Measurements from ENCODE around the gene MANF. TPM values are rescaled to one million over a fixed set of nuclear protein-coding genes. Genes with fewer than 3 reads are reported as not detected.

The MANF gene
- total and polyA plus RNA-seq, 2 of the 13 experiments (the other 11 are each of a cell fraction or from before 2014, with no cell fraction given) = 55.4 to 269 TPM

DNA sequence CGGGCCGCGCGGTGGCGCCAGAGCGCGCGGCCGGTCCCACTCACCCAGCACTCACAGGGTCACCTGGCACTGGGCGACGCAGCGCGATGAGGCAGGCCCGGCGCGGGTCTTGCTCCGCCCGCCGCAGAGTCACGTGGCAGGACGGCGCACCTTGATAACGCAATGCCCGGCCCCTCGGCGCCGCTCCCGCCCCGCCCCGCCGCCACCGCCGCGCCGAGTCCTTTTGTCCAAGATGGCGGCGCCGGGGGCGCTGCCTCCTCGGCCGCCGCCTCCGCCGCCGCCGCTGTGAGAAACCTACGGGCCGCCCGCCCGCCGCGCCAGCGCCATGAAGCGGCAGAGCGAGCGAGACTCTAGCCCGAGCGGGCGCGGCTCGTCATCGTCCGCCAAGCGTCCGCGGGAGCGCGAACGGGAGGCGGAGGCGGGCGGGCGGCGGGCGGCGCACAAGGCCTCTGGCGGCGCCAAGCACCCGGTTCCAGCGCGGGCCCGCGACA lies 6.0 kb downstream of the MANF start, which contains the start of gene RBM15B (continued):
- TF ChIP-seq, protein P1, sequence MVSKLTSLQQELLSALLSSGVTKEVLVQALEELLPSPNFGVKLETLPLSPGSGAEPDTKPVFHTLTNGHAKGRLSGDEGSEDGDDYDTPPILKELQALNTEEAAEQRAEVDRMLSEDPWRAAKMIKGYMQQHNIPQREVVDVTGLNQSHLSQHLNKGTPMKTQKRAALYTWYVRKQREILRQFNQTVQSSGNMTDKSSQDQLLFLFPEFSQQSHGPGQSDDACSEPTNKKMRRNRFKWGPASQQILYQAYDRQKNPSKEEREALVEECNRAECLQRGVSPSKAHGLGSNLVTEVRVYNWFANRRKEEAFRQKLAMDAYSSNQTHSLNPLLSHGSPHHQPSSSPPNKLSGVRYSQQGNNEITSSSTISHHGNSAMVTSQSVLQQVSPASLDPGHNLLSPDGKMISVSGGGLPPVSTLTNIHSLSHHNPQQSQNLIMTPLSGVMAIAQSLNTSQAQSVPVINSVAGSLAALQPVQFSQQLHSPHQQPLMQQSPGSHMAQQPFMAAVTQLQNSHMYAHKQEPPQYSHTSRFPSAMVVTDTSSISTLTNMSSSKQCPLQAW (CRISPR knock-in tag; IDR thresholded peaks at IDR 0.05) = no peak
- TF ChIP-seq KLF6 (CRISPR knock-in tag; IDR thresholded peaks at IDR 0.05) (peak; percentile 66), MXD1 (CRISPR knock-in tag; IDR thresholded peaks at IDR 0.05) (peak; percentile 70), MLLT10 (CRISPR knock-in tag; IDR thresholded peaks at IDR 0.05) (no peak), ZKSCAN1 (IDR thresholded peaks at IDR 0.05; ENCODE audit: low read length) (peak; percentile 51; the same call in 1 of the 2 replicates), ZNF18 (CRISPR knock-in tag; IDR thresholded peaks at IDR 0.05; ENCODE audit: insufficient replicate concordance) (no peak), HIVEP1 (CRISPR knock-in tag; IDR thresholded peaks at IDR 0.05) (no peak), TERF1 (CRISPR knock-in tag; IDR thresholded peaks at IDR 0.05) (no peak), GATAD2A (CRISPR knock-in tag; IDR thresholded peaks at IDR 0.05) (peak; percentile 54; the same call in 1 of the 2 replicates), ZNF180 (CRISPR knock-in tag; IDR thresholded peaks at IDR 0.05; ENCODE audit: borderline replicate concordance, low read depth) (no peak), ETV5 (CRISPR knock-in tag; IDR thresholded peaks at IDR 0.05; ENCODE audit: borderline replicate concordance) (no peak), NFE2L1 (CRISPR knock-in tag; IDR thresholded peaks at IDR 0.05; ENCODE audit: borderline replicate concordance) (no peak), ZNF414 (CRISPR knock-in tag; IDR thresholded peaks at IDR 0.05) (peak; percentile 87; the same call in 1 of the 2 replicates), TIGD3 (CRISPR knock-in tag; IDR thresholded peaks at IDR 0.05; ENCODE audit: borderline replicate concordance) (no peak)
- TF ChIP-seq, protein P2, sequence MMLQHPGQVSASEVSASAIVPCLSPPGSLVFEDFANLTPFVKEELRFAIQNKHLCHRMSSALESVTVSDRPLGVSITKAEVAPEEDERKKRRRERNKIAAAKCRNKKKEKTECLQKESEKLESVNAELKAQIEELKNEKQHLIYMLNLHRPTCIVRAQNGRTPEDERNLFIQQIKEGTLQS (CRISPR knock-in tag; IDR thresholded peaks at IDR 0.05) = no peak
- TF ChIP-seq, protein P3, sequence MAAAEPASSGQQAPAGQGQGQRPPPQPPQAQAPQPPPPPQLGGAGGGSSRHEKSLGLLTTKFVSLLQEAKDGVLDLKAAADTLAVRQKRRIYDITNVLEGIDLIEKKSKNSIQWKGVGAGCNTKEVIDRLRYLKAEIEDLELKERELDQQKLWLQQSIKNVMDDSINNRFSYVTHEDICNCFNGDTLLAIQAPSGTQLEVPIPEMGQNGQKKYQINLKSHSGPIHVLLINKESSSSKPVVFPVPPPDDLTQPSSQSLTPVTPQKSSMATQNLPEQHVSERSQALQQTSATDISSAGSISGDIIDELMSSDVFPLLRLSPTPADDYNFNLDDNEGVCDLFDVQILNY (CRISPR knock-in tag; conservative IDR thresholded peaks at IDR 0.05) = peak; percentile 14; the same call in 1 of the 2 replicates
- TF ChIP-seq, protein P4, sequence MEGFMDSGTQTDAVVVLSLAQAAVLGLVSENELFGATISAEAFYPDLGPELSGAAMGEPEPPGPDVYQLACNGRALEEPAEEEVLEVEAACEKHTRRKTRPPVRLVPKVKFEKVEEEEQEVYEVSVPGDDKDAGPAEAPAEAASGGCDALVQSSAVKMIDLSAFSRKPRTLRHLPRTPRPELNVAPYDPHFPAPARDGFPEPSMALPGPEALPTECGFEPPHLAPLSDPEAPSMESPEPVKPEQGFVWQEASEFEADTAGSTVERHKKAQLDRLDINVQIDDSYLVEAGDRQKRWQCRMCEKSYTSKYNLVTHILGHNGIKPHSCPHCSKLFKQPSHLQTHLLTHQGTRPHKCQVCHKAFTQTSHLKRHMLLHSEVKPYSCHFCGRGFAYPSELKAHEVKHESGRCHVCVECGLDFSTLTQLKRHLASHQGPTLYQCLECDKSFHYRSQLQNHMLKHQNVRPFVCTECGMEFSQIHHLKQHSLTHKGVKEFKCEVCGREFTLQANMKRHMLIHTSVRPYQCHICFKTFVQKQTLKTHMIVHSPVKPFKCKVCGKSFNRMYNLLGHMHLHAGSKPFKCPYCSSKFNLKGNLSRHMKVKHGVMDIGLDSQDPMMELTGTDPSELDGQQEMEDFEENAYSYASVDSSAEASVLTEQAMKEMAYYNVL (CRISPR knock-in tag; IDR thresholded peaks at IDR 0.05; ENCODE audit: borderline replicate concordance) = peak; percentile 80

Measured in HepG2 (cell line).